Activated naive CD4-positive, alpha-beta T cell treated with anti-CD3 and anti-CD28 coated beads for 36 hours (primary cell): ENCODE results near the gene FCRL6. TPM values are rescaled to one million over a fixed set of nuclear protein-coding genes. Genes with fewer than 3 reads are reported as not detected.

Source experiments
- CTCF ChIA-PET: fragments of 350-600 bp; sonication (Branson Sonifier 250); formaldehyde crosslinking; loops from one replicate; lab custom pipeline; 2021; ENCODE audit warnings: antibody characterized with exemption; lab: Charles Lee
- DNase-seq: peaks from one replicate; pipeline ENCODE4 v3.0.0-alpha.2; 2020
- H3K27ac Mint-ChIP-seq: one replicate; pipeline ENCODE4 v1.8.0; 2021; ENCODE audit warnings: mild to moderate bottlenecking, mixed read lengths
- H3K27me3 Mint-ChIP-seq: one replicate; pipeline ENCODE4 v1.8.0; 2021; ENCODE audit warnings: low read depth, mixed read lengths
- H3K36me3 Mint-ChIP-seq: one replicate; pipeline ENCODE4 v1.8.0; 2021; ENCODE audit warnings: low read depth, mixed read lengths
- H3K4me1 Mint-ChIP-seq: one replicate; pipeline ENCODE4 v1.8.0; 2021; ENCODE audit warnings: low read depth, mixed read lengths
- H3K4me3 Mint-ChIP-seq: one replicate; pipeline ENCODE4 v1.8.0; 2021; ENCODE audit warnings: mild to moderate bottlenecking, moderate library complexity, mixed read lengths
- H3K9me3 Mint-ChIP-seq: one replicate; pipeline ENCODE4 v1.8.0; 2021; ENCODE audit warnings: mixed read lengths
- intact Hi-C: fragments of 100-400 bp; cut with micrococcal nuclease; formaldehyde crosslinking; loops from one replicate; pipeline ENCODE4 v1.15.1; 2023
- total RNA-seq, 2 experiments: library from RNA; stranded (reverse); gene quantifications; one replicate each; pipeline ENCODE4 v1.2.3, GENCODE V29; 2021

The FCRL6 gene
- total RNA-seq, 2 experiments from 2014 or later, result not detected

GRCh38 chr1:159800177-159800930 is 1.8 kb upstream of the FCRL6 start:
- CTCF ChIA-PET, result interaction anchor here (0.7 to 11.6 kb wide), 14 partner anchors 12 to 208 kb away, joined by 3 to 303 read pairs (median 12); partner anchors contain the start of gene DUSP23
- H3K27me3 Mint-ChIP-seq, result no peaks in the 10 kb centered on the region
- no peaks in the 10 kb centered on the region for H3K36me3 Mint-ChIP-seq
- peaks cover 13% of the 10 kb centered on the region for H3K4me1 Mint-ChIP-seq
- H3K27ac Mint-ChIP-seq, result no peak overlapping the region
- H3K9me3 Mint-ChIP-seq, result no peaks in the 10 kb centered on the region
- H3K4me3 Mint-ChIP-seq, result no peak overlapping the region
- intact Hi-C loops, result no loop called here
- peak; percentile 20 for DNase-seq

DNA sequence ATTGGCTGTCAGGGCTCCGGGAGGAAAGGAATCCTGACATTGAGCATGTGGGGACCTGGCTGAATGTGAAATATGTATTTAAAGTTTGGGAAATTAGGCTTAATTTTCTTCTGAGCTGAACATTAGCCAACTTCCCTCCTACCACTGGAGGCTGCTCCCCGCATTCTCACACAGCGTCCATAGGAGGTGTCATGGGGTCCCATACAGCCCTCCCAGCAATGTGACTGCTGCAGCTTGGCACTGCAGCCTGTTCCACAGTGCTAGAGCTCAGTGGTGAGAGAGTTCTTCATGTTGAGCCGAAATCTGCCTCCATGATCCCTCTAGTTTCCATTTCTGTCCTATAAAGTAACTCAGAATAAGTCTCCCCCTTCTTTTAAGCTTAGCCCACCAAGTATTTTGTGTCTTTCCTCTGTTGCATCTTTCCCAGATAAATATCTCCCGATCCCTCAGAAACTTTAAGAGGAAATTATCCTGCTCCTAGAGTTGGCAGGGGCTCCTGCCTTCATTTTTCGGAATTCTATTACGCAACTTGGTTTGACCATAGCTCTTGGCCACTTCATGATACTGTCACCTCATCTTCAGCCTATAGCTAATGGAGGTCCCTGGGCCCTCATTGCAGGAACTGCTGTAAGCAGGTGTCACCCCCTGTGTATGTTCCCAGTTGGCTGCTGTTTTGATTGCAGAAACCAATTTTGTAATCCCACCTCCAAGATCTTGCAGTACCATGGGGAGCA is 2.0 kb downstream of the FCRL6 start:
- no peaks in the 10 kb centered on the region for H3K36me3 Mint-ChIP-seq
- no peak for DNase-seq
- no peak overlapping the region for H3K27ac Mint-ChIP-seq
- CTCF ChIA-PET, result interaction anchor here (4.8 to 11.6 kb wide), 2 partner anchors 89 to 204 kb away, joined by 19 to 303 read pairs; no protein-coding TSS in a partner anchor
- H3K9me3 Mint-ChIP-seq, result no peaks in the 10 kb centered on the region
- no peak overlapping the region for H3K4me3 Mint-ChIP-seq
- peaks cover 13% of the 10 kb centered on the region for H3K4me1 Mint-ChIP-seq
- intact Hi-C loops, result no loop called here
- H3K27me3 Mint-ChIP-seq, result no peaks in the 10 kb centered on the region

DNA sequence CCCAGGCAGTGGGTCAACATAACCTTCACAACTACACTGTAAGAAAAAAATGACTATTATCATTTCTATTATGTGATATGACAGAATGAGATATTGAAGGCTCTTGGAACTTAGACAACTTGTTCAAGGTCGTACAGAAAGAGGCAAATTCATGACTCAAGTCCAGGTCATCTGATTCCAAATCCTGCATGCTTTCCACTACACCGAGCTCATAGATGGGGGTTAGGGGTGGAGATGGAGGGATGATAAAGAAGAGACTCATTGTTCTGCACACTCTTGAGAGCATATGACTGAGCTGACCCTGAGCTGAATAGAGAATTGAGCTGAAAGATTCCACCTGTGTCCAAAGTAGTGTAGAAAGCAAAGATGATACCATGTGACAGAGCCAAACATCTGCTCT is 2.8 kb downstream of the FCRL6 start:
- intact Hi-C loops, result no loop called here
- no peaks in the 10 kb centered on the region for H3K27me3 Mint-ChIP-seq
- no peaks in the 10 kb centered on the region for H3K9me3 Mint-ChIP-seq
- CTCF ChIA-PET, result interaction anchor here (0.9 to 11.6 kb wide), 3 partner anchors 88 to 594 kb away, joined by 3 to 303 read pairs (median 19); no protein-coding TSS in a partner anchor
- no peak overlapping the region for H3K4me3 Mint-ChIP-seq
- no peaks in the 10 kb centered on the region for H3K36me3 Mint-ChIP-seq
- DNase-seq, result no peak
- H3K27ac Mint-ChIP-seq, result no peak overlapping the region
- peaks cover 10% of the 10 kb centered on the region for H3K4me1 Mint-ChIP-seq

- H3K27ac Mint-ChIP-seq, result no peak overlapping the region
- H3K36me3 Mint-ChIP-seq, result no peaks in the 10 kb centered on the region
- peaks cover 11% of the 10 kb centered on the region for H3K4me1 Mint-ChIP-seq
- H3K9me3 Mint-ChIP-seq, result no peaks in the 10 kb centered on the region
- no peak overlapping the region for H3K4me3 Mint-ChIP-seq
- intact Hi-C loops, result no loop called here
- CTCF ChIA-PET, result interaction anchor here (0.6 to 1.1 kb wide), 3 partner anchors 17 to 191 kb away, joined by 3 read pairs; no protein-coding TSS in a partner anchor
- no peaks in the 10 kb centered on the region for H3K27me3 Mint-ChIP-seq
- DNase-seq, result no peak
These were observed 13.8 kb downstream of the FCRL6 start for GRCh38 chr1:159815926-159816325.

- peaks cover 11% of the 10 kb centered on the region for H3K4me1 Mint-ChIP-seq
These were observed 15.3 kb downstream of the FCRL6 start for GRCh38 chr1:159817276-159818041.

GRCh38 chr1:159821171-159821867 is 19.2 kb downstream of the FCRL6 start:
- CTCF ChIA-PET, result interaction anchor here (0.6 kb wide), 1 partner anchor 1271 kb away, joined by 4 read pairs; no protein-coding TSS in a partner anchor
- DNase-seq, result no peak
- Mint-ChIP-seq H3K27ac (no peak overlapping the region), H3K9me3 (no peaks in the 10 kb centered on the region), H3K4me1 (peaks cover 23% of the 10 kb centered on the region), H3K27me3 (no peaks in the 10 kb centered on the region), H3K36me3 (no peaks in the 10 kb centered on the region), H3K4me3 (no peak overlapping the region)
- intact Hi-C loops, result no loop called here

More at GRCh38 chr1:159817276-159818041, 15.3 kb downstream of the FCRL6 start:
- CTCF ChIA-PET, result interaction anchor here (1.1 kb wide), 1 partner anchor 190 kb away, joined by 3 read pairs; no protein-coding TSS in a partner anchor
- intact Hi-C loops, result no loop called here
- Mint-ChIP-seq H3K36me3 (no peaks in the 10 kb centered on the region), H3K9me3 (no peaks in the 10 kb centered on the region), H3K4me3 (no peak overlapping the region), H3K27ac (no peak overlapping the region), H3K27me3 (no peaks in the 10 kb centered on the region)
- DNase-seq, result no peak

DNA sequence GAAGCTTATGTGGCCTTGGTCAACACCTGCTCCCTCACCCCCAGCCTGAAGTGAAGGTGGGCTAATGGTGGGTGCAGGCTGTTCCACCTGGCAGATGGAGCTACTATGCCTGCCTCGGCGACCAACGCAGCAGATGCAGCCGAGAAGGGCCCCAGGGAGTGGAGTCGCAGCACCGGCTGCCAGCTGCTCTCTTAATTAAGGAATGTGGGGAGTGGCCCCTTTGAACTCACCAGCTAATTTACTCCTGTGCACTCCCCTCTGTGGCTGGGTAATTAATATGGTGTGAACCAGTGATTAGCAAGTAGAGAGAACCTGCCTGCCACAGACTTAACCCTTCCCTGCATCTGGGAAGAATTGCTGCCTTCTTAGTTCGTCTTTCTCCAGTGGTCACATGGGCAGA is 21.2 kb downstream of the FCRL6 start:
- H3K9me3 Mint-ChIP-seq, result no peaks in the 10 kb centered on the region
- H3K27ac Mint-ChIP-seq, result no peak overlapping the region
- H3K4me3 Mint-ChIP-seq, result no peak overlapping the region
- H3K36me3 Mint-ChIP-seq, result no peaks in the 10 kb centered on the region
- no peaks in the 10 kb centered on the region for H3K27me3 Mint-ChIP-seq
- no peak for DNase-seq
- H3K4me1 Mint-ChIP-seq, result peaks cover 41% of the 10 kb centered on the region
- intact Hi-C loops, result no loop called here
- CTCF ChIA-PET, result interaction anchor here (1.7 kb wide), 1 partner anchor 24 kb away, joined by 5 read pairs; no protein-coding TSS in a partner anchor

- no peaks in the 10 kb centered on the region for H3K36me3 Mint-ChIP-seq
- no peaks in the 10 kb centered on the region for H3K27me3 Mint-ChIP-seq
- peaks cover 34% of the 10 kb centered on the region for H3K4me1 Mint-ChIP-seq
- no peak for DNase-seq
- no peak overlapping the region for H3K27ac Mint-ChIP-seq
- H3K9me3 Mint-ChIP-seq, result no peaks in the 10 kb centered on the region
- CTCF ChIA-PET, result interaction anchor here (1.0 to 1.1 kb wide), 2 partner anchors 19 to 25 kb away, joined by 3 to 4 read pairs; no protein-coding TSS in a partner anchor
- H3K4me3 Mint-ChIP-seq, result no peak overlapping the region
- intact Hi-C loops, result loop anchor here (5.0 kb wide), 1 partner anchor 43 kb away; the partner anchor contains the start of gene DUSP23
These were observed 23.4 kb downstream of the FCRL6 start for GRCh38 chr1:159825564-159825963.

DNA sequence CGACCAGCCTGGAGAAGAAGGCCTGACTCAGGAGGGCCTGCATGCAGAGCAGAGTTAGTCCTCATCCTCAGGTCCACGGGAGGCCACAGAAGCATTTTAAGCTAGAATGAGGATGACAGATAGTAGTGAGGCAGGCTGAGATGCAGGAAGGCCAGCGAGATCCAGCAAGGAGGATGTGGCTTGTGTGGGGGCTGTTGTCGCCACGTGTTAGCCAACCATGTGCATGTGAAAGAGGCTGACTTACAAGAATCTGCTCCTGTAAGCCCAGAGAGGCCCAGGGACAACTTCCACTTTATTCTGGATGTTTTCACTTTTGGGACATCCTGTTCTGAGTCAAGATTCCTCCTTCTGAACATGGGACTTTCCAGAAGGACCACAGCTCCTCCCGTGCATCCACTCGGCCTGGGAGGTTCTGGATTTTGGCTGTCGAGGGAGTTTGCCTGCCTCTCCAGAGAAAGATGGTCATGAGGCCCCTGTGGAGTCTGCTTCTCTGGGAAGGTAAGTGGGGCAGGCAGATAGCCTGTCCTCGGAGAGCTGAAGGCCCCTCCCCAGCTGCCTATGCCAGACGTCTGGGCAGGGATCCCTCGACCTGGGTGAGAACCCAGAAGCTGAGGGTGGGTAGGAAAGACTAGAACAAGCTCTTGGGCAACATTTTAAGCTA is 24.4 kb downstream of the FCRL6 start, which contains the start of gene SLAMF8:
SLAMF8 (plus strand) TSS at position 433 of the 661 bp plus-strand sequence; CDS start at position 459, 26 bp downstream.
- no peak within 1 kb of the TSS for H3K4me3 Mint-ChIP-seq
- DNase-seq, result peak; percentile 76
- H3K36me3 Mint-ChIP-seq, result no peaks in the 10 kb centered on the region
- H3K9me3 Mint-ChIP-seq, result no peaks in the 10 kb centered on the region
- intact Hi-C loops, result loop anchor here (5.0 kb wide), 1 partner anchor 44 kb away; the partner anchor contains the start of gene DUSP23
- H3K27ac Mint-ChIP-seq, result peak within 1 kb of the TSS; percentile 48
- H3K4me1 Mint-ChIP-seq, result peaks cover 34% of the 10 kb centered on the region
- H3K27me3 Mint-ChIP-seq, result no peaks in the 10 kb centered on the region
- CTCF ChIA-PET, result interaction anchor here (1.3 to 1.9 kb wide), 2 partner anchors 28 to 65 kb away, joined by 6 to 8 read pairs; no protein-coding TSS in a partner anchor

DNA sequence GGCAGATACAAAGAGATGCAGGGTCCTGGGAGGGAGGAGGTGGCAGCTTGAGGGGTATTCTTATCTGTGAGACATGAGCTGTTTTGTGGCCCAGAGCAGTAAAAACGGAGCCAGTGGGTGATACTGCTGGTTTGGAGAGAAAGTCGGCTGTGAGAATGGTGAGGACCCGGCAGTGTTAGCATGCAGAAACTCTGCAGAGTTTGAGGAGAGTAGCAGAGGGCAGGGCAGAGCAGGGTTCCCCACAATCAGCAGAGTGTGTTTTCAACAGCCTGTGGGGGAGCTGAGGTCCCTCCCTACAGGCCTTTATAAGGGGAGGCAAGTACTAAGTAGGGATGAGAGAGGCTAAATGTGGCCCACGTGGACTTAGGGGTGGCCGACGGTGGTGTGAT is 24.9 kb downstream of the FCRL6 start:
- Mint-ChIP-seq H3K9me3 (no peaks in the 10 kb centered on the region), H3K27ac (no peak overlapping the region), H3K4me3 (no peak overlapping the region), H3K36me3 (no peaks in the 10 kb centered on the region), H3K27me3 (no peaks in the 10 kb centered on the region), H3K4me1 (peaks cover 34% of the 10 kb centered on the region)
- intact Hi-C loops, result loop anchor here (5.0 kb wide), 1 partner anchor 45 kb away; the partner anchor contains the start of gene DUSP23
- CTCF ChIA-PET, result interaction anchor here (0.7 to 1.9 kb wide), 3 partner anchors 29 to 65 kb away, joined by 4 to 8 read pairs (median 6); no protein-coding TSS in a partner anchor
- DNase-seq, result no peak
